ENCODE results near the gene DOK7. TPM values are rescaled to one million over a fixed set of nuclear protein-coding genes. Genes with fewer than 3 reads are reported as not detected.

The DOK7 gene
- polyA plus RNA-seq, 12 donors: 6.3 to 29.6 (median 11.5) TPM; not detected in 1

DNA sequence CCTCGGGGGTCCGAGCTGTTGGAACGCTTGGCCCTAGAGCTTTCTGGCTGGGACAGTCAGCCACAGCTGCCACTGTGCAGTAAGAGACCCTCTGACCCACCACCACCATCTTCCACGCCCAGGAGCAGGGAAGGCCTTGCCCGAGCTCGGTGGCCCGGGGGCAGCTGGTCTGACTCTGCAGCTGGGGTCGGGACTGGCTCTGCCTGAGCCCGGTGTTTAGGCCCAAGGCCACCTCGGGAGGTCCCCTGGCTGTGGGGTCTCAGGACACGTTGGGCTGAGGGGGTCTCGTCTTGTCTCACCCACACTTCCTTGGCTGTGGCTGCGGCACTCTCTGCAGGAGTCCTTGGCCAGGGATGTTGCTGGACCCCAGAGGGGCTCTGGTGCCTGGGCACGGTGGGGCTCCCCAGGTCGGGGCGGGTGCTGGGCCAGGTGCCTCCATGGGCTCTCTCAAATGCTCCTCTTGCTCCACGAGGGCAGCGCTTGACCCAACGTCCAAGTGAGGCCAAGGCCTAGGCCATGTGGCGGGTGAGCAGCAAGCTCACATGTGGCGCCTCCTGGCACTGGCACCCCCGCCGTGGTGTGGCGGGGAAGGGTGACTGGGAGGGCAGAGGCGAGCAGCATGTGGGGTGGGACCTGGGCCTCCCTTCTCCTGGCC lies 22.9 kb downstream of the DOK7 start:
- no peak for DNase-seq

- DNase-seq: no peak
These were observed 23.7 kb downstream of the DOK7 start for GRCh38 chr4:3486541-3487540.

DNA sequence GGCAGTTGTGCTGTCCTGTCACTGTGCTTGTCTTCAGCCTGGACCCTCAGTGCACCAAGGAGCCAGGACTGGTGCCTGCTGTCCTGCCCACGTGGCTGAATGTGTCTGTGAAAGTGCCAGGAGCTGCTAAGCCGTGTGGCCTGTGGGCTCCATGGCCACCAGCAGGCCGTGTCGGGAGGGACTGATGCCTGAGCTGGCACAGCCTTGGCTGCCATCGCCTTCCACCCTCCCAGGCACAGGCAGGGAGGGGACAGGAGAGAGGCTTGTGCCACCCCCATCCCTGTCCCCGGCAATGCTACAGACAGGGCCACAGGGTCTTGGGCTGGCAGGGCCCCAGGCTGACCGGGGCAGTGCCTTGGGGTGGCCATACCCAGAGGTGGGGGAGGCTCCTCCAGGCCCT lies 24.8 kb downstream of the DOK7 start:
- no peak for DNase-seq

DNA sequence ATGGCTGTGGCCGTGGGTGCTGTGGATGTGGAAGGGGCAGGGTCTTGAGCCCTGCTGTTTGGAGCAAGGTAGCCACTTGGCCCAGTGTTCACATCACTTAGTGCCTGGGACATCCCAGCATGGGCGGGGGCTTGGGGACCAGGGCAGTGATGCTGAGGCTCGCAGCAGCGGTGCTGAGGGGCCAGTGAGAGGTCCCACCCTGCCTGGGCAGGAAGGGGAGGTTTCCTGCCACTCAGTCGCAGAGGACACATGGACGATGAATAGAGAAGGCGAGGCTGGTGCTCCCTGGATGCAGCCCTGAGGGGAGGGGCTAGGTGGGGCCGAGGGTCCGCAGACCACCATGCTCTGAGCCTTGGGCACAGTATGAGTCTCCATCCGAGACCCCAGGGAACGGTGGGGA lies 25.7 kb downstream of the DOK7 start:
- no peak for DNase-seq

- DNase-seq: no peak
These were observed 26.4 kb downstream of the DOK7 start for GRCh38 chr4:3489451-3489962.

- DNase-seq: no peak
These were observed 28.7 kb downstream of the DOK7 start for GRCh38 chr4:3491681-3492405.

- no peak for DNase-seq
These were observed 29.9 kb downstream of the DOK7 start for GRCh38 chr4:3492741-3493719.

GRCh38 chr4:3493720-3494461 lies 30.8 kb downstream of the DOK7 start:
- no peak for DNase-seq

GRCh38 chr4:3494462-3494871 lies 31.4 kb downstream of the DOK7 start:
- DNase-seq: no peak

- DNase-seq: no peak
These were observed 32.3 kb downstream of the DOK7 start for GRCh38 chr4:3495204-3495975.

DNA sequence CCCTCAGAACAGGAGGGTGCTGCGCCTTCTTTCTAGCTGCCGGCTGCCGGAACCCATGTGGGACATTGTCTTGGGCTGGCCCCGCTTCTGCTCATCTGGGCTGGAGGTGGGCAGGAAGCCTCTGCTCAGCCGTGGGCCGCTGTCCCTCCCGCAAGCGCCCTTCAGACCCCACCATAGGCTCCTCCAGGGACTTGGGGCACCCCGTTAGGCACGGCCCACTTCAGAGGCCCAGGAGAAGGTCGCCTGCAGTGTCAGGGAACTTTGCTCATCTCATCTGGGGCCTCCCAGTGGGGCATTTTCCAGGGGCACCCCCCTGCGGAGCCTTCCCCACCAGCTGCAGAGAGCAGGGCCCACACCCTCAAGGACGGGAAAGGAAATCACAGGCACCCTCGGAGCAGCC lies 32.9 kb downstream of the DOK7 start:
- DNase-seq: no peak

DNA sequence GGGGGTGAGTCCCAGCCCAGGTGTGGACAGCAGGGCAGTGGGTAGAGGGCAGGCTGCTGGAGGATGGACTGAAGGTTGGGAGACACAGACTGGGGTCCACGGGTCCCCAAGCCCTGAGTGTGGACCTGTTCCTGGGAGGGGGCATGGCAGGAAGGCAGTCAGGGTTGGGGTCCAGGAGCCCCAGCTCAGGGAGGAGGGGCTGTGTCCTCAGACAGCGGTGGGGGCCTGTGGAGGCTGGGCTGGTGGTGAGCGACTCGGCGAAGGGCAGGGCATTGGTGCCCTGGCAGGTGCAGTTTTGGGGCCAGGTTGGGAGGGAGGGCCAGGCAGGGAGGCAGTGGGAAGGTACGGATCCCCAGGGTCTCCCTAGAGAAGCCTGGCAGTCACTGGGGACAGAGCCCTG lies 34.0 kb downstream of the DOK7 start:
- DNase-seq: no peak

DNA sequence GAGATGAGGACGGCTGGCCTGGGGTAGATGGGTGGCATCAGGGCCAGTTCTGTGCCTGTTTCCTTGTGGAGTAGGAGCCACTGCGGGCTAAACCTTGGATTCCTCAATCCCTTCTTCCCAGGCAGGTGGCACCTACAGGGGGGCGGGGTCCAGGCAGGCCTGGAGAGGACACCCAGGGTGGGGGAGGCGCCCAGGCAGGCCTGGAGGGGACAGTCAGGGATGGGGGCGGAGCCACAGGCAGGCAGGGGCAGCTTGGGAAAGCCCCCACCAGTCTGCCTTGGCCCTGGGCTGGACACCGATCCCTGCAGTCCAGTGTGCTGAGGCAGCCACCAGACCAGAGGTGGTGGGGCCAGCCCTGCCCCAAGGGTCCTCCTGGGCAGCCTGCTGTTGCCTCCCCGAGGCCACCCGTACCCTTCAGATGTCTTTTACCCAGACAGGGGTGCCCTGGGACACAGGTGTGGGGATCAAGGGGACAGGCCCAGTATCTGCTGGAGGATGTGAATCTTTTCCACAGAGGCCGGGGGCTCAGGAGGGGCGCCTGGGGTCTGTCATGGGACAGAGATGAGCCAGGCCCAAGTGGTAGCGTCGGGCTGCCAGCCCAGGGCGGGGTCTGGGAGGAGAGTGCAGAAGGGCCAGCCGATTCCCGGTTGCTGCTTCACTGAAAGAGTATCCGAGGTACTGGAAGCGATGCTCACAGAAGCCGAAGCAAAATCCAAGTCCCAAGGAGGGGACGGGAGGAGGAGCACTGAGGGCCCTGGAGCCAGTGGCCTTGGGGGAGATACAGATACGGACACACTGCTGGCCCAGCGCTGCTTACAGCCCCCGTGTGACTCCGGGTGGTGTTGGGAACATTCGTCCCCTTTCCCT lies 34.6 kb downstream of the DOK7 start:
- DNase-seq: no peak

- no peak for DNase-seq
These were observed 35.3 kb downstream of the DOK7 start for GRCh38 chr4:3498407-3498806.

- DNase-seq: no peak
These were observed 35.9 kb downstream of the DOK7 start for GRCh38 chr4:3498901-3499510.

DNA sequence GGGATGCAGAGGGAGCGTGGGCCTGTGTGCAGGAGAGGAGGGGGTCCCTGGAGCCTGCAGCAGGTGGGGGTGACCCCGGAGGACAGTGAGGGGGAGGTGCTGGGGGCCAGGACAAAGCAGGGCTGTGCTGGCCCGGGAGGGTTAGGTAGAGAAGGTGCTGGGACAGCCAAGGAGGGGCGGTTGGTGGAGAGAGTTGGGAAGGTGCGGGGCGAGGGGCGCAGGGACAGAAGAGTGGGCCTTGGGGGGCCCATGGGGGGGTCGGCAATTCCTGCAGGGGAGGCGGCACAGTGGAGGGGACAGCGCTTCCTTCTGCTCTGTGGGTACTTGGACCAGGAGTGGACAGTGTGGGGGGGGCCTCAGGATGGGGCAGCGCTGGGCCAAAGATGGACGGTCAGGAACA lies 36.6 kb downstream of the DOK7 start:
- no peak for DNase-seq

- DNase-seq: no peak
These were observed 37.0 kb downstream of the DOK7 start for GRCh38 chr4:3500111-3500510.

- no peak for DNase-seq
These were observed 37.6 kb downstream of the DOK7 start for GRCh38 chr4:3500634-3501101.
